Measurements from ENCODE around the gene IGFBP7. TPM values are rescaled to one million over a fixed set of nuclear protein-coding genes. Genes with fewer than 3 reads are reported as not detected.

Gene IGFBP7
- total RNA-seq, 2 donors from 2014 or later: 1.1 TPM; not detected in 1

GRCh38 chr4:57076646-57077045, 33.5 kb downstream of the IGFBP7 start:
- Mint-ChIP-seq H3K27me3 (ENCODE audit: insufficient read depth) (peaks cover 3% of the 10 kb centered on the region), H3K27ac (no peak overlapping the region), H3K9me3 (peaks cover 5% of the 10 kb centered on the region), H3K4me1 (peaks cover 24% of the 10 kb centered on the region), H3K4me3 (no peak overlapping the region), H3K36me3 (ENCODE audit: low read depth) (no peaks in the 10 kb centered on the region)
- no peak overlapping the region for H3K27ac ChIP-seq (ENCODE audit: low read depth, low read length)
- H3K27me3 ChIP-seq (ENCODE audit: control insufficient read depth, insufficient read depth, low read length, poor library complexity, severe bottlenecking): no peaks in the 10 kb centered on the region
- no peak for TF ChIP-seq CTCF (conservative IDR thresholded peaks at IDR 0.05)
- no peak for DNase-seq
- no peaks in the 10 kb centered on the region for H3K9me3 ChIP-seq (ENCODE audit: control insufficient read depth, low read length)
- no peaks in the 10 kb centered on the region for H3K36me3 ChIP-seq (ENCODE audit: control insufficient read depth, insufficient read depth, low read length)
- H3K4me1 ChIP-seq (ENCODE audit: control insufficient read depth, insufficient read depth, low read length): peaks cover 9% of the 10 kb centered on the region
- WGBS, 2 experiments (ENCODE audit: insufficient coverage in 1 of 2, insufficient read length in 1 of 2): 68 to 75% methylated on average over 2 to 3 of the region's 4 CpGs
- H3K9ac ChIP-seq (ENCODE audit: extremely low read depth, low read length, poor library complexity, severe bottlenecking): no peak overlapping the region
- H3K4me3 ChIP-seq (ENCODE audit: low read length): no peak overlapping the region

- Mint-ChIP-seq H3K27me3 (ENCODE audit: insufficient read depth) (peaks cover 3% of the 10 kb centered on the region), H3K27ac (no peak overlapping the region), H3K36me3 (ENCODE audit: low read depth) (no peaks in the 10 kb centered on the region), H3K4me3 (no peak overlapping the region), H3K9me3 (peaks cover 5% of the 10 kb centered on the region), H3K4me1 (peaks cover 24% of the 10 kb centered on the region)
- H3K36me3 ChIP-seq (ENCODE audit: control insufficient read depth, insufficient read depth, low read length): no peaks in the 10 kb centered on the region
- H3K9ac ChIP-seq (ENCODE audit: extremely low read depth, low read length, poor library complexity, severe bottlenecking): no peak overlapping the region
- peaks cover 8% of the 10 kb centered on the region for H3K4me1 ChIP-seq (ENCODE audit: control insufficient read depth, insufficient read depth, low read length)
- no peak overlapping the region for H3K27ac ChIP-seq (ENCODE audit: low read depth, low read length)
- H3K9me3 ChIP-seq (ENCODE audit: control insufficient read depth, low read length): no peaks in the 10 kb centered on the region
- no peak overlapping the region for H3K4me3 ChIP-seq (ENCODE audit: low read length)
- no peak for DNase-seq
- no peaks in the 10 kb centered on the region for H3K27me3 ChIP-seq (ENCODE audit: control insufficient read depth, insufficient read depth, low read length, poor library complexity, severe bottlenecking)
- no peak for TF ChIP-seq CTCF (conservative IDR thresholded peaks at IDR 0.05)
Observed at GRCh38 chr4:57075367-57075766, 34.8 kb downstream of the IGFBP7 start.

GRCh38 chr4:57074744-57075143, 35.4 kb downstream of the IGFBP7 start:
- peaks cover 3% of the 10 kb centered on the region for H3K27me3 Mint-ChIP-seq (ENCODE audit: insufficient read depth)
- H3K36me3 Mint-ChIP-seq (ENCODE audit: low read depth): no peaks in the 10 kb centered on the region
- WGBS, 2 experiments (ENCODE audit: insufficient coverage in 1 of 2, insufficient read length in 1 of 2): 69 to 78% methylated on average over 2 to 4 of the region's 4 CpGs
- TF ChIP-seq CTCF (conservative IDR thresholded peaks at IDR 0.05): no peak
- H3K4me1 Mint-ChIP-seq: peaks cover 22% of the 10 kb centered on the region
- Histone ChIP-seq H3K36me3 (ENCODE audit: control insufficient read depth, insufficient read depth, low read length) (no peaks in the 10 kb centered on the region), H3K9me3 (ENCODE audit: control insufficient read depth, low read length) (no peaks in the 10 kb centered on the region), H3K27ac (ENCODE audit: low read depth, low read length) (no peak overlapping the region), H3K27me3 (ENCODE audit: control insufficient read depth, insufficient read depth, low read length, poor library complexity, severe bottlenecking) (no peaks in the 10 kb centered on the region), H3K9ac (ENCODE audit: extremely low read depth, low read length, poor library complexity, severe bottlenecking) (no peak overlapping the region), H3K4me1 (ENCODE audit: control insufficient read depth, insufficient read depth, low read length) (peaks cover 8% of the 10 kb centered on the region), H3K4me3 (ENCODE audit: low read length) (no peak overlapping the region)
- no peak overlapping the region for H3K4me3 Mint-ChIP-seq
- H3K9me3 Mint-ChIP-seq: peaks cover 5% of the 10 kb centered on the region
- peak; percentile 16 for DNase-seq
- H3K27ac Mint-ChIP-seq: no peak overlapping the region
